ENCODE data around the gene PMVK. TPM values are rescaled to one million over a fixed set of nuclear protein-coding genes. Genes with fewer than 3 reads are reported as not detected.

Gene PMVK
- total RNA-seq, 3 donors from 2014 or later, result 28.4 to 37.6 (median 35.8) TPM

DNA sequence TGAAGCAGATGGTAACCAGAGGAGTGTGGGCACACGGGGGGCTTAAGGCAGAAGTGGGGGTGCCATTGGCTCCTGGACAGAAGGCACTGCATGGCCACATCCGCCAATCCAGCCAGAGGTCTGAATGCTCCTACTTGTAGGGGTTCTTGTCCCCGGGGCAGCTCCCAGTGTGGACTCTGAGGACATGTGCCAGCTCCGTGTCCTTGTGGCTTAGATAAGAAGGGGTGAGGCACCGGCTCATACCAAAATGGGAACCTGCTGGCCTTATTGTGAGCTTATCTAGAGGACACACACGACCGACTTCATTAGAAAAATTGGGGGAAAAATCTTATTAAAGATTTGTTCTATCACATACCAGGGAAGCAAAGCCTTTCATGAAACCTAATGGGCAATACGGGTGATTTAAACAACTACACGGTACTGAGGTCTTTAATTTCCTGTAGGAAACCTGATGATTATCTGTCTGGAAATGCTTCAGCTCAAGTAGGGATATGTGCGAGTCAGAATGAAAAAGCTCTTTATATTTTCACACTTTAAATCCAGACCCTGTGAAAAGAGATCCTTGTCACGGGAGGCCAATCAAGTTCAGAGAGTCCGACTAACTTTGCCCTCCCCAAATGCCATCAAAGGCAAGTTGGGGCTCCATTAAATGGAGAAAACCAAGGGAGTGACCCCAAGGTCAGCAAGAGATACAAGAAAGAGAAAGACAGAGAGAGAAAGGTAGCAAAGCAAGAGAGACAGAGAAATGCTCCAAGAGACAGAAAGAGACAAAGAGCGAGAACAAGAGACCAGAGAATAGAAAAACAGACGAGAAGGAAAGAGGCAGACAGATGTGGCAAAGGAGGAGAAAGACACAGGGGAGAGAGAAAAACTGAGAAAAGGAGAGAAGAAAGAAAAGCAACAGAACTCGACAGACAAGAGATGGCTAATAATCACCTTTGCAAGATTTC is 52.3 kb downstream of the PMVK start:
- no peak overlapping the region for H3K4me3 ChIP-seq
- ATAC-seq (no peak), DNase-seq (no peak)
- TF ChIP-seq, protein P1, sequence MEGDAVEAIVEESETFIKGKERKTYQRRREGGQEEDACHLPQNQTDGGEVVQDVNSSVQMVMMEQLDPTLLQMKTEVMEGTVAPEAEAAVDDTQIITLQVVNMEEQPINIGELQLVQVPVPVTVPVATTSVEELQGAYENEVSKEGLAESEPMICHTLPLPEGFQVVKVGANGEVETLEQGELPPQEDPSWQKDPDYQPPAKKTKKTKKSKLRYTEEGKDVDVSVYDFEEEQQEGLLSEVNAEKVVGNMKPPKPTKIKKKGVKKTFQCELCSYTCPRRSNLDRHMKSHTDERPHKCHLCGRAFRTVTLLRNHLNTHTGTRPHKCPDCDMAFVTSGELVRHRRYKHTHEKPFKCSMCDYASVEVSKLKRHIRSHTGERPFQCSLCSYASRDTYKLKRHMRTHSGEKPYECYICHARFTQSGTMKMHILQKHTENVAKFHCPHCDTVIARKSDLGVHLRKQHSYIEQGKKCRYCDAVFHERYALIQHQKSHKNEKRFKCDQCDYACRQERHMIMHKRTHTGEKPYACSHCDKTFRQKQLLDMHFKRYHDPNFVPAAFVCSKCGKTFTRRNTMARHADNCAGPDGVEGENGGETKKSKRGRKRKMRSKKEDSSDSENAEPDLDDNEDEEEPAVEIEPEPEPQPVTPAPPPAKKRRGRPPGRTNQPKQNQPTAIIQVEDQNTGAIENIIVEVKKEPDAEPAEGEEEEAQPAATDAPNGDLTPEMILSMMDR (IDR thresholded peaks at IDR 0.05), result no peak
- H3K9me3 ChIP-seq, result no peaks in the 10 kb centered on the region
- H3K36me3 ChIP-seq (ENCODE audit: low read depth), result no peaks in the 10 kb centered on the region
- peaks cover 3% of the 10 kb centered on the region for H3K4me1 ChIP-seq (ENCODE audit: low read depth)
- intact Hi-C loops (cut with DNase I, micrococcal nuclease), result loop anchor here in 1 of 2 donors (10.0 kb wide), 1 partner anchor 309 kb away; no protein-coding TSS in a partner anchor

DNA sequence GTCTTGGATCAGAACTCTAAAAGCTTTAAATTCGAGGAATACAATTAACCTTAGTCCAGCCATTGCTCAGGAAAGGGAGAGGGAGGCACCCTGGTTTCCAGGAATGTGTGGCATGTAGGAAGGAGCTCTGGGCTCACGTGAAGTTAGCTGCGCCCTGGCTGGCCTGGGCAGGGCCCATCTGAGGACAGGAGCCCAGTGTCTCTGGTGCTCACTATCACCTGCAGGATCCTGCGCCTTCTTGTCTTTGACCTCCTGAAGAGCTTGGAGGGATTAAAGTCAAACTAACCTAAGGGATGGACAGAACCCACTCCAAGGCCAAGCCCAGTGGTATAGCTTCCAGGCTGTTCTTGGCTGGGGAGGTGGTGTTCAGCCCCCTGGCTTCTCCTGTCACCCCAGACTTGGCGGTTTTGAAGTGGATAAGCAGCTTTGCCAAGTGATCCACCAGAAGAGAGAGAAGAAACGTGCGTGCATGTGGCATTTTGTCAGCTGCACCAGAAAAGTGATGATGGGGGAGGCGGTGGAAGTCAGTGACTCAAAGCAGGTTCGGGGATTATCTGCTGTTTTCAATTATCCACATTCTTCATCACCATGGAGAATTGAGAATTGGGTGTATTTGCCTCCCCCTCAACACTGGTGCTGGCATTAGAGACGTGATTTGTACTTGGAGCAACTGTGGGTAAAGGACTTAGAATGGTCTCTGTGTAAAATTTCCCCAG is 54.5 kb downstream of the PMVK start:
- intact Hi-C loops (cut with DNase I, micrococcal nuclease), result loop anchor here in 1 of 2 donors (10.0 kb wide), 1 partner anchor 307 kb away; no protein-coding TSS in a partner anchor
- DNase-seq (no peak), ATAC-seq (no peak)
- Histone ChIP-seq H3K4me3 (no peak overlapping the region), H3K36me3 (ENCODE audit: low read depth) (no peaks in the 10 kb centered on the region), H3K4me1 (ENCODE audit: low read depth) (peaks cover 7% of the 10 kb centered on the region), H3K9me3 (no peaks in the 10 kb centered on the region)
- TF ChIP-seq, protein P1 (IDR thresholded peaks at IDR 0.05), result no peak

DNA sequence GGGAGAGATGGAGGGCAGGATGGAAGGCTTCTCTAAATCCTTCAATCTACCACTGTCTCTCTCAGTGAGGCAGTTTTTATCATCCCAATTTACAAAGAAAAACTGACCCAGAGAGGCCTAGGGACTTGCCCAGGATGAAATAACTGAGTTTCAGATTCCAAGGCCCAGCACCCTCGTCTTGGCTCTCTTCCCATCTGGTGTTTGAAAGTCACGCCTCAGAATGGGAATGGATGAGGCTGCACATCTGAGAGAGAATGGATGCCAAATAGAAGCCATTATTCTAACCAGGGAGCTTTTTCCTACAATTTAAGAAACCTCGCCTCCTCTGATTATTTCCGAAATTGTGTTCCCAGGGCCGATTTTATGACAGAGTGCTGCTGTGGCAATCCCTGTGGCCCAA is 55.8 kb downstream of the PMVK start:
- ATAC-seq, result no peak
- no peak overlapping the region for H3K4me3 ChIP-seq
- TF ChIP-seq, protein P1 (IDR thresholded peaks at IDR 0.05), result no peak
- H3K36me3 ChIP-seq (ENCODE audit: low read depth), result no peaks in the 10 kb centered on the region
- H3K9me3 ChIP-seq, result no peaks in the 10 kb centered on the region
- intact Hi-C loops (cut with DNase I, micrococcal nuclease), result loop anchor here in 1 of 2 donors (10.0 kb wide), 1 partner anchor 306 kb away; no protein-coding TSS in a partner anchor
- DNase-seq, result no peak
- H3K4me1 ChIP-seq (ENCODE audit: low read depth), result peaks cover 7% of the 10 kb centered on the region

DNA sequence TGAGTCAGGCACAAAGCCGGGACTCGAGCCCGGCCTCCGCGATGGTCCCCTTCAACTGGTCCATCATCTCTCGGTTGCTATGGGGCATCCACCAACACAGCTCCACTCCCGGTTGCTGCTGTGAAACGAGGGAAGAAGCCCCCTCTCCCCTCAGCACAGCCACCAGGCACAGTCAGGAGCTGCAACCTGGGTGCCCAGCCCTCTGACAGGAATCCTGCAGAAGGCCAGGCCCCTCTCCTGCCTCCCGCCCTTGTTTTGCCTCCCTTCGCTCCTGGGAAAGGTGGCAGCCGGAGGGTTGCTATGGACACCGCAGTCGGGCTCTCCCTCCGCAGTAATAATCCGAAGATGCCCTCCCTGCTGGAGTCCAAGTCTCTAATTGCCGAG is 57.5 kb downstream of the PMVK start:
- H3K9me3 ChIP-seq, result no peaks in the 10 kb centered on the region
- TF ChIP-seq, protein P1 (IDR thresholded peaks at IDR 0.05), result no peak
- intact Hi-C loops (cut with DNase I, micrococcal nuclease), result loop anchor here (5.0 to 10.0 kb wide), 3 partner anchors 212 to 394 kb away; partner anchors contain the start of gene CHRNB2 (in 1 of the 2)
- H3K36me3 ChIP-seq (ENCODE audit: low read depth), result no peaks in the 10 kb centered on the region
- peaks cover 5% of the 10 kb centered on the region for H3K4me1 ChIP-seq (ENCODE audit: low read depth)
- ATAC-seq (no peak), DNase-seq (no peak)
- no peak overlapping the region for H3K4me3 ChIP-seq

DNA sequence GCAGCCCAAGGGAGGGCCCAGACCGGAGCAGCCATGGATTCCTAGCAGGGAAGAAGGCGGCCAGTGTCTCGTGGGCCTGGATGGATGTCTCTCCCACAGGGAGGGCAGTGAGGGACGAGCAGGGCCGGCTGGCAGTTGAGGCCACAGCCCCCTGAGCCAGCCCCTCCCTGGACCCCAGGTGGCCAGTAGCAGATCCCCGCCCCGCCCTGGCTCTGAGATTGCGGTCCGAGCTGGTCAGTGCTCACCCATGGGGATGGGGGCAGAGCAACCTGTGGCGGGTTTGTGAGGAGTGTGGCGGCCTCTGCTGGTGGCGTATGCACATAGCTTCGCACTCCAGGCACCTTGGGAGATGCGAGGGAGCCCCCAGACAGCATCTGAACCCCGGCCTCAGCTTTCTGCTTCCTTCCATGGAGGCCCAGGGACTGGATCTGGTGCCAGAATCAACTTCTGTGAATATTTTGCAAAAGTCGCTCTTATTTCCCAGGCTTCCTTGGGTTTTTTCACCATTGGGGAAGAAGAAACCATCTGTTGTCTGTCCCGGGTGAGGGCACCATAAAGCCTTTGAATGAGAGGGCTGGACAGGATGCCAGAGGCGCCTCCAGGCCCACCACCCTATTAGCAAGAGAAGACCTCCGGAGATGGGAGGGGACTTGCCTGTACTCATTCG is 58.0 kb downstream of the PMVK start:
- Histone ChIP-seq H3K4me3 (no peak overlapping the region), H3K9me3 (no peaks in the 10 kb centered on the region), H3K36me3 (ENCODE audit: low read depth) (no peaks in the 10 kb centered on the region), H3K4me1 (ENCODE audit: low read depth) (peaks cover 5% of the 10 kb centered on the region)
- ATAC-seq (peak; percentile 91), DNase-seq (peak; percentile 74 to 84 (median 83))
- TF ChIP-seq, protein P1 (IDR thresholded peaks at IDR 0.05), result peak; percentile 87
- intact Hi-C loops (cut with DNase I, micrococcal nuclease), result loop anchor here (5.0 to 10.0 kb wide), 3 partner anchors 211 to 394 kb away; partner anchors contain the start of gene CHRNB2 (in 1 of the 2)

Measured in mucosa of descending colon (tissue), 3 donors.